ENCODE results near the gene KCNK3. TPM values are rescaled to one million over a fixed set of nuclear protein-coding genes. Genes with fewer than 3 reads are reported as not detected.

KCNK3 gene
- total RNA-seq, 1 donor from 2014 or later: 26.8 TPM

GRCh38 chr2:26721115-26722032, 28.9 kb downstream of the KCNK3 start:
- peak overlapping the region; percentile 44 for H3K27ac ChIP-seq
- peak; percentile 44 to 59 for ATAC-seq
- intact Hi-C loops (cut with DNase I): no loop called here
- H3K9me3 ChIP-seq: no peaks in the 10 kb centered on the region
- DNase-seq: no peak
- no peaks in the 10 kb centered on the region for H3K27me3 ChIP-seq (ENCODE audit: low read depth)
- no peak overlapping the region for H3K4me3 ChIP-seq
- H3K4me1 ChIP-seq: peaks cover 60% of the 10 kb centered on the region
- no peaks in the 10 kb centered on the region for H3K36me3 ChIP-seq
- TF ChIP-seq, protein P1, sequence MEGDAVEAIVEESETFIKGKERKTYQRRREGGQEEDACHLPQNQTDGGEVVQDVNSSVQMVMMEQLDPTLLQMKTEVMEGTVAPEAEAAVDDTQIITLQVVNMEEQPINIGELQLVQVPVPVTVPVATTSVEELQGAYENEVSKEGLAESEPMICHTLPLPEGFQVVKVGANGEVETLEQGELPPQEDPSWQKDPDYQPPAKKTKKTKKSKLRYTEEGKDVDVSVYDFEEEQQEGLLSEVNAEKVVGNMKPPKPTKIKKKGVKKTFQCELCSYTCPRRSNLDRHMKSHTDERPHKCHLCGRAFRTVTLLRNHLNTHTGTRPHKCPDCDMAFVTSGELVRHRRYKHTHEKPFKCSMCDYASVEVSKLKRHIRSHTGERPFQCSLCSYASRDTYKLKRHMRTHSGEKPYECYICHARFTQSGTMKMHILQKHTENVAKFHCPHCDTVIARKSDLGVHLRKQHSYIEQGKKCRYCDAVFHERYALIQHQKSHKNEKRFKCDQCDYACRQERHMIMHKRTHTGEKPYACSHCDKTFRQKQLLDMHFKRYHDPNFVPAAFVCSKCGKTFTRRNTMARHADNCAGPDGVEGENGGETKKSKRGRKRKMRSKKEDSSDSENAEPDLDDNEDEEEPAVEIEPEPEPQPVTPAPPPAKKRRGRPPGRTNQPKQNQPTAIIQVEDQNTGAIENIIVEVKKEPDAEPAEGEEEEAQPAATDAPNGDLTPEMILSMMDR (IDR thresholded peaks at IDR 0.05): no peak

GRCh38 chr2:26722328-26722727, 29.8 kb downstream of the KCNK3 start:
- ATAC-seq: no peak
- Histone ChIP-seq H3K4me1 (peaks cover 60% of the 10 kb centered on the region), H3K27me3 (ENCODE audit: low read depth) (peaks cover 2% of the 10 kb centered on the region), H3K9me3 (no peaks in the 10 kb centered on the region), H3K4me3 (no peak overlapping the region), H3K36me3 (no peaks in the 10 kb centered on the region), H3K27ac (no peak overlapping the region)
- TF ChIP-seq, protein P1 (IDR thresholded peaks at IDR 0.05): no peak
- intact Hi-C loops (cut with DNase I): no loop called here
- DNase-seq: no peak

GRCh38 chr2:26722911-26723310, 30.4 kb downstream of the KCNK3 start:
- H3K36me3 ChIP-seq: no peaks in the 10 kb centered on the region
- no peak overlapping the region for H3K4me3 ChIP-seq
- DNase-seq (no peak), ATAC-seq (no peak)
- TF ChIP-seq, protein P1 (IDR thresholded peaks at IDR 0.05): no peak
- H3K27ac ChIP-seq: peak overlapping the region; percentile 44
- H3K27me3 ChIP-seq (ENCODE audit: low read depth): peaks cover 8% of the 10 kb centered on the region
- H3K4me1 ChIP-seq: peaks cover 60% of the 10 kb centered on the region
- no peaks in the 10 kb centered on the region for H3K9me3 ChIP-seq
- intact Hi-C loops (cut with DNase I): no loop called here

DNA sequence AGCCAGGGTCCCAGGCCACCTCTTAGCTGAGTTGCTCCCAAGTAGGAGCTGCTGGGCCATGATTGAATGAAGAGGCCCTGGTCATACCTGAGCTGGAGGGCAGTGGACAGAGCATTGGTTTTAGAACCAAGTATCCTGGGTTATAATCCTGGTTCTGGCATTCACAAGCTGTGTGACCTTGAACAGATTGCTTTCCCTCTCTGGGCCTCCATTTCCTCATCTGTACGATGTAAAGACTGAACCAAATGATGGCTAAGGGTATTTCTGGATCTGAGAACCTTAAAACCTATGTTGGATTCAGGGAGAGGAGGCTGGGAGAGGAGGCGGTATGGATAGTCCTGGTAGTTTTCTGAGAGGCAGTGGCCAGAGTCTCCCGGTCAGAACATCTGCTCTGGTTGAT, 31.0 kb downstream of the KCNK3 start:
- TF ChIP-seq, protein P1 (IDR thresholded peaks at IDR 0.05): no peak
- peak overlapping the region; percentile 44 for H3K27ac ChIP-seq
- intact Hi-C loops (cut with DNase I): no loop called here
- no peaks in the 10 kb centered on the region for H3K36me3 ChIP-seq
- peaks cover 60% of the 10 kb centered on the region for H3K4me1 ChIP-seq
- H3K27me3 ChIP-seq (ENCODE audit: low read depth): peaks cover 13% of the 10 kb centered on the region
- DNase-seq (no peak), ATAC-seq (no peak)
- no peaks in the 10 kb centered on the region for H3K9me3 ChIP-seq
- no peak overlapping the region for H3K4me3 ChIP-seq

DNA sequence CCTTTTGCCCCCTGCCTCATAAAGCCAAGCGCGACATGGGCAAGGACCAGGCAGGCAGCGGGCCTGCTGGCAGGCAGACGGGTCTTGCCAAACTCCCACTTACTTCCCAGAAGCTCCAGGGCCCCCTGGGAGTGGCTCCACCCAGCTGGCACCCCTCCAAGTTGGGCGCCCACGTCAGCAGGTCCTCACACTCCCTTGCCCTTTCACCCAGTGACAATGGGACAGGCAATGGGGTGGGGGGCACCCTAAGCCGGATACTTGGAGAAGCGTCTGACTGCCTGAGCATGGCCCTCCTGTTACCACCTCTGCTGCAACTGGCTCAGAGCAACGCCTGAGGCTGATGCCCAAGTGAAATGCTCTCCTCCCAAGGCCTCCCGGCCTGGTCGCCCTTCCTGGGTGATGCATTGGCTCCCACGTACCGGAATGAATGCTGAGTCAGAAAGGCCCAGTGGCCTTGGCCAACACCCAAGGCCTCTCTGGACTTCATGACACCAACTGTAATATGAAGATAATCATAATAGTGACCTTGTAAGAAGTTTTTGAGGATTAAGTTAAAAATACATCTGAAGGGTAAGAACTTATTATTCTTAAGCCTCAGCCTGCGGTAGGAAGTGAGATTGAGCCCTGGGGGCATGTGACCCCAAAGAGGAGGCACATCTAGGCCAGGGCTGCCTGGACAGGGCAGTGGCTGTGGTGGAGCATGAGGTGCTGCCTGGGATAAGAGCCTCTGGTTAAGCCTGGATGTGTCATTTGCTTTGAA, 31.6 kb downstream of the KCNK3 start:
- Histone ChIP-seq H3K4me3 (no peak overlapping the region), H3K27ac (peak overlapping the region; percentile 44)

More for the DNA sequence above, 31.6 kb downstream of the KCNK3 start:
- no peaks in the 10 kb centered on the region for H3K9me3 ChIP-seq
- peaks cover 16% of the 10 kb centered on the region for H3K27me3 ChIP-seq (ENCODE audit: low read depth)
- no peaks in the 10 kb centered on the region for H3K36me3 ChIP-seq
- ATAC-seq (peak; percentile 46 to 48), DNase-seq (peak; percentile 68)
- H3K4me1 ChIP-seq: peaks cover 55% of the 10 kb centered on the region
- intact Hi-C loops (cut with DNase I): no loop called here
- TF ChIP-seq, protein P1 (IDR thresholded peaks at IDR 0.05): no peak
